Measurements from ENCODE around the gene CNKSR2.

CNKSR2 gene

DNA sequence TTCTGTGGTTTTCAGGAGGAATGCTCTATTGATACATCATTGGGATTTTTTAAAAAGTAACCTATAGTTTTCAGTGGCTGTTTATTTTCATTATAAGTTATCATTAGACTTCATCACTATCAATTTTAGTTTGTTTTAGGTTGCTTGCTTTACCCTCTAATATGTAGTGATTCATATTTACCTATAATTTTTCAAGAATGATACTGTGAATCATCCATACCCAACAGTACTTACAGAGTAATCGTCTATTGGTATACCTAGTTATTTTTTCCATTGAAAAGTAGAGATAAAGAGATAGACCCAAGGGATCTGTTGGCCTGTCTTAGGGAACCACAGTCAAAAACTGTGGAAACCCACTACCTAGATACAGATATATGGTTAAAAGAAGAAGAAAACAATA lies 200.6 kb downstream of the CNKSR2 start:
- no peak for DNase-seq
- in situ Hi-C loops (cut with MboI; ENCODE audit: low pct_unique_long_range_greater_than_20kb, low sequenced_read_pairs), result no loop called here

DNA sequence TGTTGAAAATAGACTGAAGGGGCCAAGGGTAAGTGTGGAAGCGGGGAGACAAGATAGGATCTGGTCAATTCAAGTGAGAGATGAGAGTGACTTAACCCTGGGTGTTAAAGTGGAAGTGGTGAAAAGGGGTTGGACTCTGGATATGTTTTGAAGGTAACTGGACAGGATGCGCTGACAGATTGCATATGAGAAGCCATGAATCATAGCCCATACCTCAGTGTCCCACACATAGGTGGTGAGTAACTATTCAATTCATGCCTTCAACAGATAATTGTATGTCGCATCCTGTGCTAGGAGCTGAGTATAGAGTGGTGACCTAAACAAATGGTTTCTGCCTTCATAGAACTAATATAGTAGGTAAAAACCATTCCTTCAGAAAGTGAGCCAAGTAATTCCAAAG lies 207.3 kb downstream of the CNKSR2 start:
- DNase-seq, result no peak
- in situ Hi-C loops (cut with MboI; ENCODE audit: low pct_unique_long_range_greater_than_20kb, low sequenced_read_pairs), result no loop called here

DNA sequence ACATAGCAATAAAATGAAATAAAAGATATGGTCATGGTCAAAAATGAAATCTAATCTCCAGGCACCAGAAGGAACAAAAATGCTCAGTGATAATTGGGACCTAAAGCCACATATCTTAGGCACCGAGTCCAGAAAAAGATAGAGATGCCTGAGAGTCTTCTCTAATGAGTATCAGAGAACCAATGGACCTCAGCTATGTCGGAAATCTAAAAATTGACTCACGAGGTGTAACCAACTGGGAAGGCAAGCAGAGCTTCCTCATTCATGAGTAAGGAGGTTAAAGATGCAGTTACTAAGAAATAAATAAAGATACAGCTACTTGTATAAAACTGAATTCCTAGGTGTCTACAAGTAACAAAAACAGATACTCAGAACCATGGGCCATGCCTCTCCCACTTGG lies 211.8 kb downstream of the CNKSR2 start:
- in situ Hi-C loops (cut with MboI; ENCODE audit: low pct_unique_long_range_greater_than_20kb, low sequenced_read_pairs), result no loop called here
- DNase-seq, result no peak

DNA sequence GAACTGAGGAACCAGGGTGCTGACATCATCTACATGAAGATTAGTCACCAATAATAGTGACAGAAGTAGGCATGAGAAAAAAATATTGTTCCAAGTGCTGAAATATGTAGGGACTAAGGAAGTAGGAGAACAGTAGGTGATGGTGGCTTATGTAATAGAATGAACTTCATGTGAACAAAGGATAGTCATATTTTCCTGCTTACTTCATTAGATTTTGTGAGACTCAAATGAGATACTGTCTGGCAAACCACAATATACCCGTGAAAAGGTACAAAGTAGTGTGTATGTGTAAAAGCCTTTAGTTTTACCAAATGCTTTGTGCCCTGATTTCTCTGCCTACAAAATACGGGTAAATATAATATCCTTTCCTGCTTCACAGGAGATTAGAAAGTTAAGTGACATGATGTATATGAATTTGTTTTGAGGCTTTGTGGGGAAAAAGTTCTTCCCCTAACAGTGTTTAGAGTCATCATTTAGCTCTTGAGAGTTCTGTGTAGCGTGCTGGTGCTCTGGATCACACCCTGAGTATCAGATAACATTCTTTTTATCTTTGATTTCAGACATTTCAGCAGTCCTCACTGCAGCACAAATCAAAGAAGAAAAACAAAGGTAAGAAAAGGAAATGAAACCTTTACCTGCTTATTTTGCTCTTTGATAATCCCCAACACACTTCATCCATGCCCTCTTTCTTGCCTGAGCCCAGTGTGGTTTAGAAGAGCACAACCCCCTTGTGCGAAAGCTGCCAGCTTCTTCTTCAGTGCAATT lies 216.0 kb downstream of the CNKSR2 start:
- in situ Hi-C loops (cut with MboI; ENCODE audit: low pct_unique_long_range_greater_than_20kb, low sequenced_read_pairs), result no loop called here

DNA sequence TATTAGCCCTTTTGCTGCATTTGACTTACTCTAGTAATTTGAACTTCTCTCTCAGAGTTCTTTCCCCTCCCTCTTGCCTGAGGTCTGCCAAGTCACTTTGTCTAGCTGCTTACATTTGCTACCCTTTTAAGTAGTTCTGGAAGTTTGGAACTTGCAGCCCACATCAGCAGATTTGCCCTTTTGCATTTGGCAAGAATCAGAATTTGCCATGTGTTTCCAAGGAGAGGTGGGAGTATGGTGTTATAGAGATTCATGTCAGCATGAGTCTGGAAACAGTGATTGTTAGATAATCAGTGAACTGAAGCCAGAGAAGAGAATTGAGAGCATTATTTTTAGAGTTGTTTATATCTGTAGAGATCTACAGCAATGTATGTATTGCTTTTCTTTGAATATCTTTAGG lies 231.8 kb downstream of the CNKSR2 start:
- no peak for DNase-seq
- in situ Hi-C loops (cut with MboI; ENCODE audit: low pct_unique_long_range_greater_than_20kb, low sequenced_read_pairs), result no loop called here

More for the DNA sequence above, 216.0 kb downstream of the CNKSR2 start:
- no peak for DNase-seq

DNA sequence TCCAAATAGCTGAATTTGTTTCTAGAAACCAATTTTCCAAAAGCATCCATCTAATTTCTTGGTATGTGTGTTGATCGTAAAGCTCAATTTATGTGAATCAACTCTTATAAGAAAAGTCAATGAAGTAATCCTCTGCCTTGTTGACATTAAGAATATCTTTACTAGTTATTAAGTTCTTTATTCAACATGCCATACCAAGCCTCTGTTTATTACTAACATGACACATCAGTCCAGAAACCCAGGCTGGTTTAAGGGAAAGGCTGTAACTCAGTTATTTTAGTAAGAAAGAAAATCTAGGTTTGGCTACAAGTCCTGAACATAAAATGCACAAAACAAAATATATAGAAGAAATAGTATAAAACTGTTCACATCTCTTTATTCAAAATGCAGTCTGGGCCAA lies 235.9 kb downstream of the CNKSR2 start:
- in situ Hi-C loops (cut with MboI; ENCODE audit: low pct_unique_long_range_greater_than_20kb, low sequenced_read_pairs), result no loop called here
- DNase-seq, result no peak

DNA sequence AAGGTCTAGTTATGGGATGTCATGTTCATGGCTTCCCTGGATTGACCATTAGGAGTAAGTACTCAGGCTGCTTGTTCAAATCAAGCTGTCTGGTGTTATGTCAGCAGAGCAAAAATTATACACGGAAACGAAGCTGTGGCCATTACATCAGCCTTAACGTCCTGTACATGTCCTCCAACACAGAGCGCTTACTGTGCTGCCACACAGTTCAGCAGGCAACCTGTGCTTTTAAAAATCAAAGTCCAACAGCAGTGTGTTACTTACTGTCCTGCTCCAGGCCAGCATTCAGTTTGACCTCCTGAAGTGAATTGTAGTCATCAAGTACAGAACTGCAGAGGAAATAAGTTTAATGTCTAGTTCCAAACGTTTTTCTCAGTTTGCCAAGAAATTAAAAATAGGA lies 237.9 kb downstream of the CNKSR2 start:
- in situ Hi-C loops (cut with MboI; ENCODE audit: low pct_unique_long_range_greater_than_20kb, low sequenced_read_pairs), result no loop called here

DNA sequence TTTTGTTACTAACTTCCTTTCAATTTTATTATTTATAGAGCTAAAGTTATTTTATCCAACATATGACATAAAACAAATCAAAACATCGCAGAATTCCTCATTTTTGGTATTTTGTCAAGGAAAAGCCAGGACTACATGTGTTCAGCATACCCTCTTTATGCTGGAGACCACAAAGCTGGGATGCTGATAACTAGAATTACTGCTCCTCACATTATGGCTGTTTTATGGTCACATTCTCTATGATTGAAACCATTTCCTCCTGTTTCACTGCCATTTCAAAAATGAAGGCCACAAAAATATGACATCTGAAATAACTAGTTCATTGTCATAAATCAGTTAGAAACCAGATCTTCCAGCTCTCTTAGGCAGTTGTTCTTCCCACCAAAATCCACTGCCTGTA lies 242.2 kb downstream of the CNKSR2 start:
- in situ Hi-C loops (cut with MboI; ENCODE audit: low pct_unique_long_range_greater_than_20kb, low sequenced_read_pairs), result no loop called here
- DNase-seq, result no peak

More for the DNA sequence above, 237.9 kb downstream of the CNKSR2 start:
- no peak for DNase-seq

DNA sequence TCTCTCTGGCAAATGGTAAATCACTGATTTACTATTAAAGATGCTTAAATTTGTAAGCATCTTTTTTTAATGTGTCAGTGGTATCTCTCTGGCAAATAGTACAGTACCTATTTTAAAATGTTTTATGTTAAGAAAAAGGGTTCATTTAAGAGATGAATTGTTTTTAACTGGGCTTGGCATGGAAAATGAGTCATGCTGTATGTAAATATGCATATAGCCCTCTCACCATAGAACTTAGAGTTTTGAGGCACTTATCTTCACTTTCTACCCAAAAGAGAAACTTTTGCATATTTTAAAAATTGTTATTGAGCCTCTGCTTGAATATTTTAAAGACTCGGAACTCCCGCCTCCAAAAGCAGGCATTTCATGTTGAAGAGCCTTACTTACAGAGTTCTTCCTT lies 246.0 kb downstream of the CNKSR2 start:
- DNase-seq, result no peak
- in situ Hi-C loops (cut with MboI; ENCODE audit: low pct_unique_long_range_greater_than_20kb, low sequenced_read_pairs), result no loop called here

DNA sequence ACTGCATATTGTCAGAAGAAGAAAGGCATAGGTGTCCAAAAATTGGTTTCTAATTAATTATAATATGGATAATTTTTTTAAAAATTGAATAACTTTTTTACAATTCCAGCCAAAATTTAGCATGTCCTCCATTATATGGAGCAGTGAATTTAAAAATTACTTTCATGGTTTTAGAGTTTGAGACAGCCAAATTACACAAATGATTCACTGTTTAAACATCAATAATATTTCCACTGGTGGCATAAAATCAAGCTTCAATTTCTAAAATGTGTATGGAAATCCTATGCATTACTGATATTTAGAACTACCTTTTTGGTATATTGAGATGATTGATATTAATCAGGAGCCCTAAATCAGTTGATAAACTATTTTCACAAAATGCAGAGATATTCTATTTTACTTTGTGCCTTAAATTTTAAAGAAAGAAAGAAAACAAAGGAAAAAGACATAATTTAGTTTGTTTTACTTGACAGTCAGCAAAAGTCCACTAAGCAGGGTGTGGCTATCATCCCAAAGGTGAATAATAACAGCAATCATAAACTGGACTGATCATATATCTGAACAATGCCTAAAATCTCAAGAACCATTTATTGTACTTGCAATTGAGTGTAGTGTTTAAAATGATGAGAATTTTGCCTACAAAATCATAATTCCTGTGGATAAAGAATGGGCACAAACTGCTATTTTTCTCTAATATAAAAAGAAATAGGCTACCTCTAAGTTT lies 249.7 kb downstream of the CNKSR2 start:
- DNase-seq, result no peak
- in situ Hi-C loops (cut with MboI; ENCODE audit: low pct_unique_long_range_greater_than_20kb, low sequenced_read_pairs), result no loop called here

DNA sequence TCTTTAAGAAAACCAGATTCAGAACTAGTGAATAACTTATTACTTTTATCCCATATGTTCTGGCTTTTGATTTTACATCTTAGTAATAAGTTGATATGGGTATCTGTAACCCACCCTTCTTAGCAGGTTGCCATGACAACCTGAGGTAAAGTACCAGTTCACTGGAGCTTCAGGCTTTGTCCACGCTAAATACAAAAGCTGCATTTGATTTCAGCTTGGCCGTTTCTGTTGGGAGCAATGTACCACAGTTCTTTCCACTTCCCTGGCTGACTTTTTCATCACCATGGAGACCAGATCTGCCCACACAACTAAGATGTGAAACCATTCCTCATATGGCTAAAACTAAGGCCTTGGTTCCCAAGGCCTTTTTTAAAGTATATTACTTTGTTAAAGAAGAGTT lies 257.8 kb downstream of the CNKSR2 start:
- no peak for DNase-seq
- in situ Hi-C loops (cut with MboI; ENCODE audit: low pct_unique_long_range_greater_than_20kb, low sequenced_read_pairs), result no loop called here

DNA sequence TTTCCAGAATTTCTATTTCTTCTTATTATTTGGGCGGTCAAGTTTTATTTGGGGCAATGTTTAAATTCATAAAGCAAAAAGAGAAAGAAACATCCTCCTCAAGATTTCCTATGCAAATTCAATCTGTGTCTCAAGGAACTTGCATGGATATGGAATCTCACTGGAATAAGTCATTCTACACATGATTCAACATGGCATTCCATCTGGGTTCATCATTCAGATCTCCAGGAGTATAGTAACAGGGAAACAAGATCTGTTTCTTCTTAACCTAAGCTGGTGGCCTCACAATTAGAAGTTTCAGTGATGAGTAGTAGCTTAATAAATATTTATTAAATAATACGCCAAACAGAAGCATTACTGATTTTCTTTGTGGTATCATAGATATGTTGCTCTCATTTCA lies 264.1 kb downstream of the CNKSR2 start:
- no peak for DNase-seq
- in situ Hi-C loops (cut with MboI; ENCODE audit: low pct_unique_long_range_greater_than_20kb, low sequenced_read_pairs), result no loop called here

DNA sequence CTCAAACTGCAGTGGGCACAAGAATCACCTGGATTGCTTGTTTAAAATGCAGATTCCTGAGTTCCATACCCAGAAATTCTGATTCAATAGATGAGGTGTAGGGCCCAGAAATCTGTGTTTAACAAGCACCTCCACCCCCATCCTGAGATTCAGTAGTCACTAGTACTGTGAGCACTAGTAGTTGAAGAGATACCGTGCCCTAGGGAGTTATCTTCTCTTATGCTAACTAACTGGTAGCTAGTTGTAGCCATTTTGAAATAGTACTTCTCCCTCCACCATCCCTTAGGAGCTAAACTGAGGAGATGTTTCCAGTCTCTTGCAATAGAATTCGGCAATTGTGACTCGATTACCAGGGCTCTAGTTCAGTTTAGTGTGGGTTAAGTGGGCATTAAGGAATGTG lies 265.6 kb downstream of the CNKSR2 start:
- DNase-seq, result no peak
- in situ Hi-C loops (cut with MboI; ENCODE audit: low pct_unique_long_range_greater_than_20kb, low sequenced_read_pairs), result no loop called here

DNA sequence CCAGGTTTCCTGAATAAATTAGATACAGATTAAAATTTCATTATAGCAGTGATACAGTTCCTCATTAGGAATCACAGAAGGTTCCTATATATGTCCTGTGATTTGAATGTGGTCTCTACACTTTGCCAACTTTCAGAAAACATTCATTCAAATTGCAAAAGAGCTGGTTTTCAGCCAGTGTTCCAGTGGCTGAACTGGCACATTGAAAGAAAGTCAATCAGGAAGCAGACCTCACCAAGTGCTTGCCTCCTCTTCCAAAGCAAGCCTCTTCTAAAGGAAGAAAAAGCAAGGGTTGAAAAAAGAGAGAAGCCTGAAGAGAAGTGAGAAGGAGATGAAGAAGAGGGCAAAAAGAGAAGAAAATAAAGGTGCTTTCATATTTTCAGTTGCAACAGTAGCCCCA lies 271.2 kb downstream of the CNKSR2 start:
- no peak for DNase-seq
- in situ Hi-C loops (cut with MboI; ENCODE audit: low pct_unique_long_range_greater_than_20kb, low sequenced_read_pairs), result no loop called here

DNA sequence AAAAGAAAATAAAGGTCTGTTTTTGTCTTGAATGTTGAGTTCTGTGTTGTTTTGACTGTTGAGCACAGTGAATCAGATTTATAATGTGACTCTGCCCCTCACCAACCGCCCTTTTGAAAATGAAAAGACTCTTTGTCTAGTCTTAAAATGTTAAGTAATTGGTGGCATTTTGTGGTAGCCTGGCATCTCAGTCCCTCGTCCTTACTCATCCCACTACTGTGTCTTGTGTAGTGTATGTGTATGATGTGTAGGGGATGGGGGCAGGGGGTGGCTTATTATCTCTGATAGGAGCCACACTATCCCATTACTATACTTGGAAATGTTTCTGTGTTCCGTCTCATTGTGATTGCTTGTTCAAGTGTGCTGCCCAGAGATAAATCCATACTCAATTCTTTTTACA lies 271.7 kb downstream of the CNKSR2 start:
- in situ Hi-C loops (cut with MboI; ENCODE audit: low pct_unique_long_range_greater_than_20kb, low sequenced_read_pairs), result no loop called here
- no peak for DNase-seq

DNA sequence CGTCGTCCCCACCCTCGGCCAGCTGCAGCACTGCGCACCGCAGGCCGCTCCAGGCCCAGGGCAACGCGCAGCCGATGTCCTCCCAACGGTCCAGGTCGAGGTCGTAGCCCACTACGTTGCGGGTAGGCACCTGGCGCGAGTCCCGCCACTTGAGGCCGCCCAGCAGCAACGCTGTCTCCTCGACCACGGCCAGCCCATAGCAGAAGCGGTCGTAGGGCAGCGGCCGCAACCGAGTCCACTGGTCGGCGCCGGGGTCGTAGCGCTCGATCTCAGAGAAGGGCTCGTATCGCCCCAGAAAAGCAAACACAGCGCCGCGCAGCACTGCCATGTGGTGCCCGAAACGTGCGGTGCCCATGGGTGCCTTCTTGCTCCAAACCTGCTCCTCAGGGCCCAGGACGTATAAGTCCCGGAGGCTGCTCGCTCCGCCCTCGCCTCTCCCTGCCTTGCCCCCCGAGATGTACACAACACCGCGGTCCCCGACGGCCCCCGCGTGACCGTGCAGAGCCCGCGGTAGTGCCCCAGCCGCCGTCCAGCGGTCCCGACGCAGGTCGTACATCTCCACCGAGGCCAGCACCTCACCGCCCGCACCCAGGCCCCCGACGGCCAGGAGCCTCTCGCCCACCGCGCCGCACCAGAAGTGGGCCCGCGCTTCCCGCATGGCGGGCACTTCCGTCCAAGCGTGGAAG lies 281.8 kb downstream of the CNKSR2 start:
- no peak for DNase-seq
- in situ Hi-C loops (cut with MboI; ENCODE audit: low pct_unique_long_range_greater_than_20kb, low sequenced_read_pairs), result no loop called here

DNA sequence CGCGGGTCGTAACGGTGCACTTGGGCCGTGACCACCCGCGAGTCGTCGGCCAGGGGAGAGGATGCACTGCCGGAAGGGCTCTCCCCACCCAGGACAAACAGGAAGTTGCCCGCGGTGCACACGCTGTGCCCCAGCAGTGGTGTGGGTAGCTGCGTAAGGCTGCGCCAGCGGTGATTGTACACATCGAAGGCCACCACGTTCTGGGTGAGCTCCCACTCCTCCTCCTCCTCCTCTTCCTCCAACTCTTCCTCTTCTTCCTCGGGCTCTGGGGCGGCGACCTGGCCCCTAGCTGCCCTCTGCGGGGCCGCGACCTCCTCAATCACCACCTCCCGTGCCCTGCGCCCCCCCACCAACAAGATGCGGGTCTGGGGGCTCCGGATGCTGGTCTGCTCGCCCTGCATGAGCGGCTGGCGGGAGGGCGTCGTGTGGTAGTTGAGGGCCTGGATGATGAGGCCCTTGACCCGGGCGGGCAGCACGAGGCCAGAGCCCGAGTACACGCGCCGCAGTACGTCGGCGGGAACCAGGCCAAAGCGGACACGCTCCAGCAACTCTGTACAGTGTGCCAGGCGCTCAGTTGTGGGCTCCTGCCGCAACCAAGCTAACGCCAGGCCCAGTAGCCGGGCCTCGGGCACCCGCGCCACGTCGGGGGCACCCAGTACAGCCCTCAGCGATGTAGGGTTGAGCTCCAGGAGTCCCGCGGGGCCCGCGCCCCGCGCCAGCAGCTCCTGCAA lies 282.5 kb downstream of the CNKSR2 start:
- DNase-seq, result no peak
- in situ Hi-C loops (cut with MboI; ENCODE audit: low pct_unique_long_range_greater_than_20kb, low sequenced_read_pairs), result no loop called here

DNA sequence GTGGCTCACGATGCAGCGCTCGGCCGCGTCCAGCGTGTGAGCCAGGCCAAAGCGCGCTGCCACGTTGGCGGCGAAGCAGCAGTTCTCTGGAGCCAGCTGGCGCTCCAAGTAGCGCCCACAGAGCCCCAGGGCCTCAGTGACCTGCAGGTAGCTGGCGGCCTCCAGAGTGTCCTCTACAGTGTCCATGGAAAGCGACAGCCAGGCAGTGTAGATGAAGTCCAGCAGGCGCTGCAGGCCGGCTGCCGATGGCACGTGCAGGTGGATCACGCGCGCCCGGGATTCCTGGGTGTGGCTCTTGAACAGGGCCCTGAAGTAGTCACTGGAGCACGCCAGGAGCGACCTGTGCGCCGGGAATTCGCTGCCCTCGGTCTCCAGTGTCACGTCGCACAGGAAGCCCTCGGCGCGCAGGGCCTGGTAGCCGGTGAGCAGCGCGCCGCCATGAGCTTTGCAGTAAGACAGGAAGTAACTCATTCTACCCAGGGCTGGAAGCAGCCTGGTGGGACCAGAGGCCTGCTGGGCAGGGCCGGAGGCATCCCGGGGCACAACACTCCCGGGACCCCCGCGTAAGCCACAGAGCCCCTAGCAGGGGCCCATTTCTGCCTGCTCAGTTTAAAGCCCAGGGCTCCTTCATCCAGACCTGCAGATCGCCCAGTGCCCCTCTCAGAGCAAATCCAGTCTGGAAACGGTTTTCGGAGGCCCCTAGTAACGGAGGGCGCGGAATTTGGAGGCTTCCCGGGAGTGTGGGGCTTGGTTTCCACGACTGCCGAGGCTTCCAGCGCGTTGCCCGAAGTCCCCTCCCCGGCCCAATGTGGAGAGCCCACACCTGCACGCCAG lies 283.3 kb downstream of the CNKSR2 start:
- in situ Hi-C loops (cut with MboI; ENCODE audit: low pct_unique_long_range_greater_than_20kb, low sequenced_read_pairs), result no loop called here
- DNase-seq, result no peak

Measured in KBM-7 (cell line).